Measurements from ENCODE around the gene IQUB. TPM values are rescaled to one million over a fixed set of nuclear protein-coding genes. Genes with fewer than 3 reads are reported as not detected.
A peak's percentile ranks its signal among the peaks of the same experiment; 100 is the strongest.
"Not testable (repeated sequence)": the region's sequence is repeated elsewhere in the genome, so short reads cannot be mapped to it uniquely, and the experiment has no call there.

The IQUB gene
- total RNA-seq, 1 experiment from 2014 or later: not detected

DNA sequence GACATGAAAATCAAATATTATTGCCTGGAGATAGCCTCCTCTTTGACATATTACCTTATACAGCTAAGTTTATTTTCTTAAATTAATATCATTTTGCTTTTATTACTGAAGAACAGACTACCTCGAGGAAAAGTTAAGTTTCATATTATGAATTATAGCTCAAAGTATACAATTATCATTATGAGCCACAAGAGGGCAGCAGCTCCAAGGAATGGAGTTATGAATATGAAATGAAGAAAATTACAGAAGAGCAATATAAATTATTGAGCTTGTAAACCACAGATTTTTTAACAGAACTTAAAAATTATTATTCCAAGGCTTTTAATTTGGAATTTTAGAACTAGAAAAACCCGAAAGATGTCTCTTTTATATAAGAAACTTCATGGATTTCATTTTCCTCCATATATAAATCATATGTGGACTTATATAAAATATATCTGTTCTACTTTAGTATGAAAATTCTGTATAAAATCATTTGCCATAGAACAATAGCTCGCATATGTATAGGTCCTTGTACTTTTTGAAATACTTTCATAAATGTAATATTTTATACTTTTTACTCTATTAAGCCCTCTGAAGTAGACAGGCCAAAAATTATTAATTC is 40.1 kb downstream of the IQUB start:
- peak; percentile 5 for DNase-seq (ENCODE audit: low read depth)

DNA sequence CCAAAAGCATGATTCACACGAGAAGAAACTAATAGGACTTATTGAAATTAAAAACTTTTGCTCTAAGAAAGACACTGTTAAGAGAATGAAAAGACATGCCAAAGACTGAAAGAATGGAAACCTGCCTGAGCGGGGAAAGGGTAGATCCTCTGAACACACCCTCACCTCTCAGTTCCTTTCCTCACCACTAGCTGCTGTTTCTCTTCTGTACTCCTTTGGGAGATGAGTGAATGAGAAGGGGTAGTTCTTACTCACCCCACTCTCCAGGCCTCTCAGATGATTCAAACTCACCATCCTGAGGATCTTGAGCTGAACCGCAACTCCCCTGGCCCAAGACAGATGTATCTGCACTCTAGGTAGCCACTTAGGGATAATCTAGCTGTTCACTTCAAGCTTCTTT is 41.9 kb downstream of the IQUB start:
- DNase-seq (ENCODE audit: low read depth): peak; percentile 34

DNA sequence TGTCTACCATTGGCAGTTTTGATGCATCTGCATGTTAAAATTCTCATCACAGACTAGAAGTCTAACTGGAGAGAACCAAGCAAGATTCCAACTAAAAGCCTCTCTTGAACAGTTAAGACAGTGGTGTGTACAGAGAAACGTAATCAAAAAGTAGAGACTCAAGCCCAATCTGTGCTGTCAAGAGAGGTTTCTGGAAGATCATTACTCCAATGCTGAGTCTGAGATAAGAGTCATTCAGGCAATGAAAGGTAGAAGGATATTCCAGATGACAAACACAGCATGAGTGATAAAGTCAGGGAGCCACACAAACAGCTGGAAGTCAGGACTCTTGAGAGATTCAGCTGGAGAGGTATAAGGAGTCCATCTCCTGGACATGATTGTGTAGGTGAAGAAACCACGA is 48.7 kb downstream of the IQUB start:
- DNase-seq (ENCODE audit: low read depth): no peak

DNA sequence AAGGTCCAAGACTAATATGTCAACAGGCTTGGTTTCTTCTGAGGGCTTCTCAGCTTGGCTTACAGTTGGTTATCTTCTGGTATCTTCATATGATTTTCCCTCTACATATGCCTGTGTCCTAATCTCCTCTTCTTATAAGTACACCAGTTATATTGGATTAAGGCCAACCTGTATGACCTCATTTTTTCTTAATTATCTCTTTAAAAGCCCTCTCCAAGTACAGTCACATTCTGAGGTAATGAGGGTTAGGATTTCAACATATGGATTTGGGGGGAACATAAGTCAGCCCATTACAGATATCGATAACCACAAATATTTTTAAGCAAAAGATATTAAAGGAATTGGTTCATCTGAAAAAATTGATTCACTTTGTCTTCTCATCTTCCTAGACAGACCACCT is 49.2 kb downstream of the IQUB start:
- DNase-seq (ENCODE audit: low read depth): no peak

DNA sequence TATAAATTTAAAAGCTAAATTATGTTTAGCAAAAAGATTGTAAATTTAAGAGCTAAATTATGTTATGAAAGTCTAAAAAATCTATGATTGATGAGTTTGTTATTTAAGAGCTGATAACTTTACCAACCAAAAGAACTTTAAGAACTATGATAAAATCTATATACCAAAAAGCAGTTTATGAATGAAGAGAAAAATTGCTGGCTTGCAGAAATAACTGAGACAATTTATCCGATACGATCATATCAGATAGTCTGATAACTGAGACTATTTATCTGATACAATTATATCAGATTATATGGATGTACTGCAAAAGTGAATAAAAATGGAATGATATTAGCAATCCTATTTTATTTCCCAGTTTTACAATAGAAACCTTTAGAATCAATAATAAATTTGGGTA is 50.2 kb downstream of the IQUB start:
- DNase-seq (ENCODE audit: low read depth): no peak

DNA sequence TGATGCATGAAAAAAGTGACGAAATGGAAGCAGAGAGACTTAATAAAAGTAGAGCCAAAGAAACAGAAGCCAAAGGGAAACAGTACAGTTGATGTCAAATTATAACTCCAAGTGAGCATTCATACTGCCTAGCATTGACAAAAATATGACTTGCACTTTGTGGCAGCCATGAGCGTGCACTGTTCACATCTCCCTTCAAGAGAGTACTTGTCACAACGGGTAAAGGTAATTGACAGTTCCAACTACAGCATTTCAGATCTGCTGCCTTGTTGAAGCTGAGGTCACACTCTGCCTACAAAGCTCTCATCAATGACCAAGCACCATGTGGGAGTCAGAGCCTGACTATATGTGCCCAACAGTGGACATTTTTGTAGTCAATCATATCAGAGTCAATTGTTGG is 54.3 kb downstream of the IQUB start:
- no peak for DNase-seq (ENCODE audit: low read depth)

DNA sequence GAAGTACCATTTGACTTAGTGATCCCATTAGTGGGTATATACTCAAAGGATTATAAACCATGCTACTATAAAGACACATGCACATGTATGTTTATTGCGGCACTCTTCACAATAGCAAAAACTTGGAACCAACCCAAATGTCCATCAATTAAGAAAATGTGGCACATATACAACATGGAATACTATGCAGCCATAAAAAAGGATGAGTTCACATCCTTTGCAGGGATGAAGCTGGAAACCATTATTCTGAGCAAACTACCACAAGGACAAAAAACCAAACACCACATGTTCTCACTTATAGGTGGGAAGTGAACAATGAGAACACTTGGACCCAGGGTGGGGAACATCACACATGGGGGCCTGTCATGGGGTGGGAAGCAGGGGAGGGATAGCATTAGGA is 56.3 kb downstream of the IQUB start:
- DNase-seq (ENCODE audit: low read depth): not testable (repeated sequence)

DNA sequence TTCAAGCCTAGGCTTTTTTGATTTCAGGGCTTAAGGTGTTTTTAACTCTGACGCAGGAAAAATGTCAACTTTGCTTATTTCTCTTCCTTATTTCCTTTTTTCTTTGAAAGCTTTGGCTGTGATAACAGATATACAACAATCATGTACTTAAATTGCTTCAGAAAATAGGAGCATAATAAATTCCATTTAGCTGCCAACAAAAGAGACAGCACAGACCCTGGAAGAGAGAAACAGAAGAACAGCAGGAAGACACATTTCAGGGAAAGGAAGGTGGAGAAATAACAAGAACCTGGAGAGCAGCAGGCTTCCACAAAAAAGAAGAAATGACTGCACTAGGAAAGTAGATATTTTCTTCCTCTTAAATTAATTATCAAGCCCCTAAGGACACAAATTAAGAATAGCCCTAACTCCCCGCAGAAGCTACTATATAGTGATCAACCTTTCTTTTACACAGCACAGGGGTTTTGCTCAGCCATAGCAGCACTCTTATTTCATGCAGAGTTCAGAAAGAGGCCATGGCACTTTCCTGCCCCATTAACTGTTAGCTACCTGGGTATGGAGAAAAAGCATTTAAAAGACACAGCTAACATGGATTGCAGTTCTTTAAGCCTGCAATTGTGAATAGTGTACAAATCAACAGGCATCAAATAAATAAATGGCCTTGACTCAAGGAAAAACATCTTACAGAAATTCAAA is 61.5 kb downstream of the IQUB start:
- DNase-seq (ENCODE audit: low read depth): no peak

DNA sequence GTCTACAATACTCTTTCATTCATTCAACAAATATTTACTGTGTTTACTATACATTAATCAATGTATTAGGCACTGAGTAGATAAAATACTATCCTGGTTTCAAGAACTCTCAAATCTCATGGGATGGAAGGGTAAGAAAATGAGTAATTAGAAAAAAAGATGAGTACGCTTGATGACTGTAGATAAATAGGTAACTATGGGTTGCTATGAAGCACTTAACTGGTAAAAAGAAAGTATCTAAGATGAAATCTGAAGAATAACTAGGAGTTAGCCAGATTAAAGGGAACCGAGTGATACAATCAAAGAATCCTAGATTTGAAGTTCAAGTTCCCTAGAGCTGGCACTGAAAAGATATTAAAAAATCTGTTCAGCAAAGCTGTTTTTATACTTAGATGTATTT is 62.1 kb downstream of the IQUB start:
- no peak for DNase-seq (ENCODE audit: low read depth)

DNA sequence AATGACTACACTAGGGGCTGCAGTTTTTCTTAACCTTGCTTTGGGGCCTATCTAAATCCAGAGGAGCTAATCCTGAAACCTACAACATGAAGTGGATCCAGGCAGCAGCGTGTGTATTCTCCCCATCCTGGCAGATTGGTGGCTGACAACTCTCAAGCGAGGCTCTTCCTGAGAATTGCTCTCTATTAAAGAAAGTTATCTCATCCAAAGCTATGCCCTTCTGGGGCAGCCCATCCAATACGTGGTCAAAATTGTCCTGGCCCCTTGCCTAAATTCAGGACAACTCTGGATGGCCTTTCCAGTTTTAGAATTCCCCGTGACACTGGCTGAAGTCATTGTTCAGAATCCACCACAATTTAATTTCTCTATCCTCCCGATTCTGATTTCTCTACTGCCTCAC is 66.1 kb downstream of the IQUB start:
- DNase-seq (ENCODE audit: low read depth): no peak

DNA sequence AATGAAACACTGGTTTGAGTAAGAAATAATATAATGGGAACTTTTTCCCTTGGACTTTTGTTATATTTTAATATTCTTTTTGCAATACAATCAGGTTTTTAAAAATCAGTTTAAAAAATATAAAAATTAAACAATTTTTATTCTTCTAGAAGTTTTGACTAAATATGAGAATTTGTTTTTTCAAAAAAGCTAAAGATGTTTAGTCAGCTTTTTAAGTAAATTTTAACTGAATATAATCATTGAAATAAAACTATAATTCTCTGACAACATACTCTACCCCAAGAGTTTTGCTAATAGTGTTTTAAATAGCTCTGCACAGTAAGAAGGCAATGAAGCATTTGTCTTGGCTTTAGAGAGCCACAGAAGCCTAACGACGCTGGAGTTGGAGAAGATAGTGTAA is 70.5 kb downstream of the IQUB start:
- no peak for DNase-seq (ENCODE audit: low read depth)

DNA sequence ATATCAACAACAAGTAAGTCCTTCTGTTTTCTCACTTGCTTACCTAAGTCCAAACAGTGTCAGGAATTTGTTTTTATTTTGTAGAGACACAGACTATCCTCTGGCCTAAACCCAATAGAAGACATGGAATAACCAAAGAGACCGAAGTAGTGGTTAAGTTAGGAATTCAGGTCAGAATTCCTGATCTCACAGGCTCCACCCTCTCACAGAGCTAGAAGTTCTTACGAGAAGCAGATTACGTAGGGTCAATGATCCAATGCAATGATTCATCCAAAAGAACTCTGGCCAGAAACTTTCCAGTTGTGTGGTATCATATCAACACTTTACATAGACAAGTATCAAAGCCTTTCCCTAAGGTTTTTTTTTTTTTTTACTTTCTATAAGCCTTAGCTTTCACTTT is 73.8 kb downstream of the IQUB start:
- peak; percentile 75 for DNase-seq (ENCODE audit: low read depth)

DNA sequence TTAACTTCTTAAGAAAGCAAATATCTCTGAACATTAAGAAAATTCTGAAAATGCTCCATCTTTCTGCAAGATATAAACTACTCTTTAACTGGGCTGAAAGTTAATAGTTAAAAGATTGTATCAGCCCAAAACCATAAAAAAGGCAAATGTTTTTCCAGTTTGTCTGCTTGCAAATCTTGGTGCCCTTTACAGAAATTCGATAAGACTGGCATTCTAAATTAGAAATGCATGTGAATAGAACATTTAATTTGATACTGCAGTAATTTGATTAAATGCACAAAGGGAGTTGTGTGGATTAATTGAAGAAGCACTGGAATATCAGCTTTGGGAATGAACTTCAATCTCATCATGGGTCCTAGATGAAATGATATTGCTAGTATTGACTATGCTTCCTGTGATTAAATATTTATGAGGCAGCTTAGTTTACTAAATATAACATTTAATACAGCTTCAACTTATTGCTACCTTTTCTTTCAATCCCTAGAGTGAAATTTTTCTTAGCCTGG is 78.4 kb downstream of the IQUB start:
- DNase-seq (ENCODE audit: low read depth): no peak

DNA sequence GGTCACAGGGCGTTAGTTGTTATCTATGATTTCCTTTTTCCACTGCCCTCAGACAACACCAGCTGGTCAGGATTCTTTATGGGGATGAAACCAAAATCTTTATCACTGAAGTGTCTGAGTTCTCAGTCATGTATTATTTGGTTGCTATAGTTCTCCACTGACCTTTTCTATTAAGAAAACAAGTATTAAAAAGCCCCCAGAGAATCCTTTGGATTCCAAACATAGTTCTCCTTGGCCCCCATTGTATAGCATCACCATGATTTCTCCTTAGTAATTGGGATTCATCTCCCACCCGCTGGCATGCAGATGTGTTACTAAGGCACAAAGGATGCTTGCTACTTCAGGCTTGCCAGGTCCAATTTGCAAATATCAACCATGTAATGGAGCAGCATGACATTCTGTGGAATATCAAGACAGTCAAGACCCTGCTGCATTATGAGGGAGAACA is 94.3 kb downstream of the IQUB start:
- no peak for DNase-seq (ENCODE audit: low read depth)

DNA sequence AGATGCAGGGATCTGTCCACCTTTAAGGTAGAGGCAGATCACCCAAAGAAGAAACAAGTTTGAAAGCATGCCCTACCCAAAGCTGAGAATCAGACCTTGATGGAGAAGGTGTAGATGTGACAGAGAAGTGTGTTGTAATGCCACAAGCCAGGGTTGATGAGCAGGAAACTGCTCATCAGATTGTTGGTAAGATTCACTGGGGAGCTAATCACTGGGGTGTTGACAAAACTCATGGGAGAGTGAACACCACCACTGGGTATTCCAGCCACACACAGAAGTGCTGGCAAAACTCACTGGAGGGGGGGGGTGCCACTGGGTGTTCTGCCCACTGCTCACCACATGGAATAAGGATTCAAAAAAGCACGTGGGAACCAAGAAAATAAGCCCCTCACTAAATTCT is 95.2 kb downstream of the IQUB start:
- no peak for DNase-seq (ENCODE audit: low read depth)

DNA sequence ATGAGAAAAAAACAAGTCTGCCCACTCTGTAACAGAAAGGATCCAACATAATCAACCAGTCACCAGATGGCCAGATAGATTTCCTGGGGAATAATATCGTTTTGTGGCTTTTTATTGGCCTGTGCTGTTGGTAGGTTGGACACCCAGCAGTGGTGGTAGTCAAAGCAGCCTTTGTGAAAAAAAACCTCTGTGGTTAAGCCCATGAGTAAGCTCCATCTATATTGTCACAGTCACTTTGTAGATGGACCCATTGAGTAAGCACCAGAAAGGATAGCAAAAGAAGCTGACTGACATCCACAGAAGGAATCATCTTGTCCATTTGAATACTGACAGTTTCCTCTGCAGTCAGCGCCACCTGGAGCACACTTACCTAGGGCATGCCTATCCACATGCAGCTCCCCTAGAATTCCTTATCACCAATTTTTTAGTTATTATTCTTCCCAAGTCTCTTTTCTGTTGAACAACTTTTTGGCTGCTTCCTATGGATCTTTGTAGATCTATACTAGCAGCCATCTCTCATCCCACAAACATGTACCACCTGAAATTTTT is 96.9 kb downstream of the IQUB start:
- peak; percentile 88 for DNase-seq (ENCODE audit: low read depth)

DNA sequence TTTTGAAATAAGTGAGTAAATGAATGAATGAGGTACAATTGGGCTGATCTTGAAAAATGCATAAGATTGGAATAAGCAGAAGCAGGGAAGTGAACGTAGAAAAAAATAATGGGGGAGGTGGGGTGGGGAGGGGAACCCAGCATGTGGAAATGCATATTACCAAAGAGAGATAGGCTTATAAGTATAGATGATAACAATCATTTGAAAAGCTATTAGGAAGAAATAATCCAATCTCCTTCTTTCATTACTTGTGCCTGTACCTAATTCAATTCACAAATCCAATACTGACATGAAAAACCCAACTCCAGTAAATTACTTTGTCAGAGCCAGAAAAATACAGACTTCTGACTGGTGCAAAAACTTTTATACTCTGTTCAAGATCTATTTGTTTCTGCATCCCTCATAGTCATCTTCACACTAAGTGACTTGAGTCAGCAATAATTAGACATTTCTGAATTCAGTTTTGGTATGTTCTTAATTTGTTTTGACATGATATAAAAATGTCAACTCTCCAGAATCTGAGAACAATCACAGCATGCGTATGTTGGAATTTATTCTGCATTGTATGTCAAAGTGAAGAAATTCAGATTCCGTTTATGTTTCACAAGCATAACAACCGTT is 99.2 kb downstream of the IQUB start:
- DNase-seq (ENCODE audit: low read depth): no peak

DNA sequence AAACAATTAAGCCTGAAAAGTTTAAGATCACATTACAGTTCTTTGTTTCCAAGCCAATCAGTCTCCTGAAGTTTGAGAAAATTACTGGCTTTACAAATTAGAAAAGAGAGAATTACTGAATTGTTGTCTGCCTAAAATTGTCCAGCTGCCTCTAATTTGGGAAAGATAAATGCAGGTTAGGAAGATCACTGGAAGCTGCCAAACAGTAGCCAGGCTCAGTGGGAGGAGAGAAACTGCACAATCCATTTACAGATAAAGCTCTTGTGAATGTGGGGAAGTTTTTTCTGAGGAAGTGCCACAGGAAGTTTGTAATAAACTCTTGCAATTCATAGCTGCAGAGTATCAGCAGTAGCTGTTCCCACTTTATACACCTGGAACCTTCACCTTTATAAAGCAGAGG is 100.7 kb downstream of the IQUB start:
- DNase-seq (ENCODE audit: low read depth): no peak

DNA sequence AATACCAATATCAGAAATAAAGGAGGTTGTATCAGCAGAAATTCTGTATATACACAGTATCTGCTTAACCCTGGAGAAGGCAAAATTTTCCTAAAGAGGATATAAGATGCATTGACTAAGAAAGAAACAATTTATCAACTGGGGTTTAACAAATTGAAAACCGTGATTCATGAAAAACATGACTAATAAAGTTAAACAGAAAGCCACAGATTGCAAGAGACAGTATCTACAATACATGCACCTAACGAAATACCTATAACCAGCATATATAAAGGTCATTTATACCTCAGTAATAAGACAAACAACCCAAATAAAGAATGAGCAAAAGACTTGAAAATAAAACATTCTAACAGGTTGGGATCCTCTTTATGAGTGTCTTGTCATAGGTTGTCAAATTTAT is 101.8 kb downstream of the IQUB start:
- DNase-seq (ENCODE audit: low read depth): peak; percentile 64

DNA sequence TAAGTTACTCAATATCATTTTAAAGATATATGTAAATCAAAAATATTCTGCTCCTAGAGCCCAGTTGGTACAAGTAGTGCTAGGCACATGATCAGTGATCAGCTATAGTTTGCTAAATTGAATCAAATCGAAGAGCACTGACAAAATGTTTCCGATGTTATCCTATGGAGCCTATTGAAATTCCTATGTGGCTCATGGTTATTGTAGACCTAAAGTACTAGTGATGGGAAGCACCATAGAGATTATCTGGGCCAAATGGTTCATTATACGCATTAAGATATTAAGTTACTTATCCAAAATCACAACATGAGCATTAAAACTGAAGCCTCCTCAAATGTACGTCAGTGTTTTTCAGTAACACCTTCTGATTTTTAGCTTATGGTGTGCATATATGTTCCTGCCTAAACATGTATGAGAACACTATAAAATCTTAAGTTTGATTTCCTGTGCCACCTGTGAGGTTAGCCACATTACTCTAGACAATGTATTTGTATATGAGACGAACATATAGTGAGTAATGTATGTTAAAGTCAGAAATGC is 103.2 kb downstream of the IQUB start:
- DNase-seq (ENCODE audit: low read depth): no peak

DNA sequence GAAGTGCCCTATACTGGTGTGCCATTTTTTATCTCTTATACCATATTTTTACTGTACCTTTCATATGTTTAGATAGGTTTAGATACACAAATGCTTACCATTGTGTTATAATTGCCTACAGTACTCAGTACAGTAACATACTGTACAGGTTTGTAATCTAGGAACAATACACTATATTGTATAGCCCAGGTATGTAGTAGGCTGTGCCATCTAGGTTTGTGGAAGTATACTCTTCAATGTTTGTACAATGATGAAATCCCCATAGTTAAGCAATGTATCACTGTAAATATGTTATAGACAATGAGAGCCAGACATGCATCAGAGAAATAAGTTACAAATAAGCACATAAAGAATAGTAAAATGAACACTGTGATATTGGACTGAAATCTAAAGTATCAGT is 109.1 kb downstream of the IQUB start:
- DNase-seq (ENCODE audit: low read depth): no peak

DNA sequence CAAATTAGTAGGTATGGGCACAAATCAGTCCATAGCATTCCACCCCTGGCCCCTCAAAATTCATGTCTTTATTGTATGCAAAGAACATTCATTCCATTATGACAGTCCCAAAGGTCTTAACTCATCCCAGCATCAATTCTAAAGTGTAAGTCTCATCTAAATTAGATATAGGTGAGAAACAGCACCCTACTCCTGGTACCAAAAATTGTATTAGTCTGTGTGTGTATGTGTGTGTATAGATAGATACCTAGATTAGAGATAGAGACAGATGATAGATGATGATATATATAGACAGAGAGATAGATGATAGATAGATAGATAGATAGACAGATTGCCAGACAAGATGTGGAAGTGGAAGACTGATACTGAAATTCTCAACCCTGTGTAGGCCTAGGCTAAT is 109.9 kb downstream of the IQUB start:
- DNase-seq (ENCODE audit: low read depth): no peak
